GM19468 (cell line): ENCODE data around the gene AKAP12.

Experiments used
- ATAC-seq: cut with Tn5 transposase; IDR thresholded peaks from one replicate; pipeline ENCODE4 v1.9.1; 2021; ENCODE audit warnings: mild to moderate bottlenecking, moderate library complexity, moderate number of reproducible peaks; ENCODE audit not compliant: unreplicated experiment; ENCODE audit errors: extremely low read depth

The AKAP12 gene

DNA sequence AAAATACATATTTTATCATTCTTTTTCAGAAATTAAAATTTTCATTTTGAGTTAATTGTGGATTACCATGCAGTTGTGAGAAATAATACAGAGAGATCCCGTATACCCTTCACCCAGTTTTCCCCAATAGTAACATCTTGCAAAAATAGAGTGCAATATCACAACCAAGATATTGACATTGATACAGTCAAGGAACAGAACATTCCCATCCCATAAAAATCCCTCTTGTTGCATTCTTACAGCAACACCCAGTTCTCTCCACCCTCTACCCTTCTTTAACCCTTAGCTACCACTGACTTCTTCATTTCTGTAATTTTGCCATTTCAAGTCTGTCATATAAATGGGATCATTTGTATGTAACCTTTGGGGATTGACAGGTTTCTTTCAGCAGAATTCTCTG lies 6.9 kb upstream of the AKAP12 start:
- no peak for ATAC-seq

DNA sequence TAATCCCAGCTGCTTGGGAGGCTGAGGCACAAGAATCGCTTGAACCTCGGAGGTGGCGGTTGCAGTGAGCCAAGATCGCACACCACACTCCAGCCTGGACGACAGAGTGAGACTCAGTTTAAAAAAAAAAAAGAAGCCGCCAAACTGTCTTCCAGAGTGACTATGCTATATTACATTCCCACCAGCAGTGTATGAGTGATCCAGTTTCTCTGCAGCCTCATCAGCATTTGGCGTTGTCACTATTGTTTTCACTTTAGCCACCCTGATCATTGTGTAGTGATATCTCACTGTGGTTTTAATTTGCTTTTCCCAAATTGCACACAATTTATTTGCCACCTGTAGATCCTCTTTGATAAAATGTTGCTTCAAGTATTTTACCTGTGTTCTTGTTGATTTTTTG lies 6.0 kb upstream of the AKAP12 start:
- no peak for ATAC-seq

DNA sequence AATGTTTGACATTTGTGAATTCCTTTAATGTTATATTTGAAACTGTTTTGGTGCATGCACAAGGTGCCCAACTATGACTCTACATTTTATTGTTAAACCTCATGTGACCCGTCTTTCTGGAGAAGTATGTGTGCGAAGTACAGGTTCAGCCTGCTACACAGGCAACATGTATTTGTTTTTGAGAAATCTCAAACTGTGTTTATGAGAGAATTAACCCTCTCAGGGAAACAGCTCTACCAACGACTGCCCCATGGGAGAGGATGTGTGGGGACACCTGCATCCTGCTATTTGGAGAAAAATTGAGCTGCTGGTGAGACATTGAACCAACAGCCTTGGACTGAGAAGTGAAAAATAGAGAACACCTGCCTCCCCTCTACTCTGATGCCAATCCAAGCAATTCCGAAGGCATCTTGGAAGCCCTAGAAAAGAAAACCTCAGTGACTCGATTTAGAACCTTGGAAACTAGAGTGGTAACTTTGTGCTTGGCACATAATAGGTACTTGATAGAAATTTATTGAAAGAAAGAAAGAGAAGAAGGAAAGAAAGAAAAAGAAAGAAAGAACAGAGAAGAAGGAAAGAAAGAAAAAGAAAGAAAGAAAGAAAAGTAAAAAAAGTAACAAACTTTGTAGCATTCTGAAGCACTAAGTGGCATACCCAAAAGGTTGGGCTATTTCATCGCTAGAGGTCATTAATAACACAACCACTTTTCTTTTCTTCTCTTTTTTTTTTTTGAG lies 2.9 kb upstream of the AKAP12 start:
- ATAC-seq: no peak

DNA sequence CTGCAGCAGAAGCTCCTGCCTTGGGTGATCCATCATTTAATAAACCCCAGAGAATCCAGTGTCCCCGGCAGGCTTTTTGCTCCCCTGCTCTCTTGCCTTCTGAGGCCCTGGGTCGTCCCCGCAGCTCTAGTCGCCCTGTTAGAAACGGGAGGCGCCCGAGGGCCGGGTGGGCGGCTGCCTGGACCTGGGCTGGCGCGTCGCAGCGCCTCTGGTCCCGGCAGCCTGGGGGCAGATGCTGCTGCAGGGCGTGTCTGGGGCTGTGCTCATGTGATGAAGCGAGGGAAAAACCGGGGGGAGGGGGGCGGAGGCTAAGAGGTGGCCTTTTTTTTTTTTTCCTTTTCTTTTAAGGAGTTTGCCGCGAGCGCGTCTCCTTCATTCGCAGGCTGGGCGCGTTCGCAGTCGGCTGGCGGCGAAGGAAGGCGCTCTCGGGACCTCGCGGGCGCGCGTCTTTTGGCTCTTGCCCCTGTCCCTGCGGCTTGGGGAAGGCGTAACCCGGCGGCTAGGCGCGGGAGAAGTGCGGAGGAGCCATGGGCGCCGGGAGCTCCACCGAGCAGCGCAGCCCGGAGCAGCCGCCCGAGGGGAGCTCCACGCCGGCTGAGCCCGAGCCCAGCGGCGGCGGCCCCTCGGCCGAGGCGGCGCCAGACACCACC lies 394 bp downstream of the AKAP12 start:
- ATAC-seq: no peak

DNA sequence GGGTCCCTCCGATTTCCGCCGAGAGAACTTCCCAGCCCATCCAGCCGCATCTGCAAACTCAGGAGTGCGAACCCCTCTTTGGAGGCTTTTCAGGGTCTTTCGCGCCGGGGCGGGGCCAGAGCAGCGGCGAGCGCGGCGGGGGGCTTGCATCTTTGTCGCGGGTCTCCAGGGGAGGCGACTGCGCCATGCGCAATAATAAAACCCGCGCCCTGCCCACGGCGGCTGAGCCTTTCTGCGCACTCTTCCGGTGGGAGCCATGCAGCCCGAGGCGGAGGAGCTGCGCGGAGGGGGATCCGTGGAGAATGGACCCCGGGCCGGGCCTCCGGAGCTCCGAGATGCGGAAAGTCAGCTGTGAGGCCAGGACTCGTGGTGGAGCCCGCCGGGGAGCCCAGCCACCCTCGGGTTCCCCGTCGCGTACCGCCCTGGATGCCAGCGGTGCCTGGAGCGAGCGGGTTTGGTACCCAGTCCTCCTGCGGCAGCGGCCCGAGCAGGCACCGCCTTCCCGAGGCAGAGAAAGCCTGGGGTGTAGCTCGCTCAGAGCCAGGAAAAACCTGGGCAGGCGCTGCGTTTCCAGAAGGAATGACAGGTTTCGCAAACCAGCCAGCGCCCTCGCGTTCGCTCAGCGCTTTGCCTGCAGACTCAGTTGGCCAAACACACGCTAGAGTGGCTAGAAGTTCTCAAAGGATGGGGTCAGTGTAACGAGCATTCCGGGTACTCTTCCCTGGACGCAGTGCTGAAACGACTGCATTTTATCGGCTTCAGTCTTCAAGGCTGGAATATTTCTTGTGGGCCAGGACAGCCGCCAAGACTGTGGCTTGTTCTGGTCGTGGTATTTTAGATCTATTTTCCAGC lies 1.2 kb downstream of the AKAP12 start:
- no peak for ATAC-seq

DNA sequence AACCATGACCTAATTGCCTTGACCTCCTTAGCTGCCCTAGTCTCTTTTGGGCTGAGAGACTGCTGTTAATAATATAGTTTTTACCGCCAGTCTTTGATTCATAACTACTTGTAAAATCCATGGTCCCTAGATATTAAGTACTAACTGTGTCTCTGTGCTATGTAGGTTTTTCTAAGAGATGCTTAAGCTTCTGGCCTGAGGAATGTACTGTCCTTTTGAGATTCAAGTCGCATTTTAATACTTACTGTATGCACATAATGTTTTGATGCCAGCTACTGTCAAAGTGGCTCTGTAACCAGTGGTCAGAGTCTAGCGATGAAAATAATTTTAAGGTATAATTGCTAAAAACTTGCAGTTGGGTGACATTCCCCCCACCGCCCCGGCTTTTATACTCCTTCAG lies 2.1 kb downstream of the AKAP12 start:
- ATAC-seq: no peak

DNA sequence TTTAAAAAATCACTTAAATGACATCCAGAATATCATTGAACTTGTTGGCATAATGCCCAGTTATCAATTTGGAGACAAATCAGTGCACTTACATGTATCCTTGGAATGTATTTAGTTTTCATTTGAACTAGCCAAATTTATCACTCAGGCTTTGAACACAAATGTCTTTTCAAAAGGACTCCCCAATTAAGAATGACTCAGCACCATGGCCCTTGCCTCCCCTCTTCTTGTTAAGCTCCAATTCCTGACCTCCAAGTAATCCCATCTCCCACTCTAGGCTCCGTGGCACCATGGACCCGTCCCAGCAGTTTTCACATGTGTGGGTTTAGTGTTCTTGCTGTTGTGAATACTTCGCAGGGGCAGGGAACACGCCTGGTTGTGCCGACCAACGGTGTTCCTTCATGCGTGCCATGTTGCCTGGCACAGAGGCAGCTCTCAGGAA lies 2.7 kb downstream of the AKAP12 start:
- no peak for ATAC-seq

DNA sequence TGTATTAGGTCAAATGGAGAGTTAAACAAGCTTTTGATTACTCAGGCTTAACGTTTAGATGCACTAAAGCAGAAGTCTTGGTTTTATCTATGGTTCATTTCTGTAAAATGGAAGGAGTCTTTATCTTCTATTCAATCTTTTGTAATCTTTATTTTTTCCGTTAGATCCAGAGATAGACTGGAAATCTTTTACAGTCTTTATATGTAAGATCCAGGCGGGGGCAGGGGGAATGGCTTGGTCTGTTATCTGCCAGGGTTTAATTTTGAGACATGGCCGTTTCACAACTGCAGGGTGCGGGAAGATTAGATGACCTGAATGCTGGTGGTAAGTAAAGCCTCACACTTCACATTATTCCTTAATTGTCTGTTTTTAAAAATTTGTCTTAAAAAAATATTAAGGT lies 3.7 kb downstream of the AKAP12 start:
- ATAC-seq: no peak

DNA sequence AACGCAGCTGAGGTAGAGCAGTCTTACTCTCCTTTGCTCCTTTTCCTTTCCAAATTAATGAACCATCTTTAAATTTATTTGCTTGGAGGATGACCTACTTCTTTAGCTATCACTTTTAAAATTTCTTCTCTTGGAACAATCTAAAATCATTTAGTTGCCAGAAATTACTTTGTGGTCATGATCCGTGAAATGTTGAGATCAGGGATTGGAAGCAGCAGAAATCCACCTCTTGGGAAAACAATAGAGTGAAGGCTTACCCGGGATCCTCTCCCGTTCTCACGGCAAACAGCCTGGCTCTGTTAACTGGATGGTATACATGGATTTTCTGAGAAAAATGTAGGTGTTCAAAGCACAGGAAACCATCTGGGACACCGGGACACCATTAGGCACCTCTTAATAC lies 7.7 kb downstream of the AKAP12 start:
- ATAC-seq: no peak

DNA sequence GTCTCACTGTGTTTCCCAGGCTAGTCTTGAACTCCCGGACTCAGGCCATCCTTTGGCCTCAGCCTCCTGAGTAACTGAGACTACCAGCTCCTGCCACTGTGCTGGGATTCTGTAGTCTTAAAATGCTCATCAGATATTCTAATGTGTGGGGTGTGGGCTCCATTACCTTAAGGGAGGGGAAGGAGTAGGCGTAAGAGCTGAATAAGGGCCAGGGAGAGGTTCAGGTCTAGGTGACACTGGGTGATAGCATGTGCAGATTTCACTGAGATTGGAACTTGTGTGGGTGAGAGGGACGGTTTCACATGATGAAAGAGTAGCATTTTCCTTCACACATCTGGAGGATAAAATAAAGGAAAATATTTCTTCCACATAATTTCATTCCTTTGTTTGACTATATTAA lies 8.5 kb downstream of the AKAP12 start:
- no peak for ATAC-seq

DNA sequence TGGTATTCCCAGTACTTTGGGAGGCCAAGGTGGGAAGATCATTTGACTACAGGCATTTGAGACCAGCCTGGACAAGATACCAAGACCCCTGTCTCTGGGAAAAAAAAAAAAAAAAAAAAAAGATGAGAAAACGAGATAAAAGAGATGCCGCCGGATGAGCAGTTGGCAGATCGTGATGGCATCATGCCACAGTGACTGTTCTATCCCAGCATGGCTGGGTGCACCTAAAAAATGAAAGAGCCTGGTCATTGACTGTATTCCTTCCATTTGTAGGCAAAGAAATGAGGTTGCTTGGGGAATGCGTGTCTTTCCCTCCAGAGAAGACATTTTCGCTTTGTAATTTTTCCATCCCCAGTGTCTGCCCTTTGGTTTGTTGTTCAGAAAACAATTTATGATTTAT lies 12.9 kb downstream of the AKAP12 start:
- no peak for ATAC-seq

DNA sequence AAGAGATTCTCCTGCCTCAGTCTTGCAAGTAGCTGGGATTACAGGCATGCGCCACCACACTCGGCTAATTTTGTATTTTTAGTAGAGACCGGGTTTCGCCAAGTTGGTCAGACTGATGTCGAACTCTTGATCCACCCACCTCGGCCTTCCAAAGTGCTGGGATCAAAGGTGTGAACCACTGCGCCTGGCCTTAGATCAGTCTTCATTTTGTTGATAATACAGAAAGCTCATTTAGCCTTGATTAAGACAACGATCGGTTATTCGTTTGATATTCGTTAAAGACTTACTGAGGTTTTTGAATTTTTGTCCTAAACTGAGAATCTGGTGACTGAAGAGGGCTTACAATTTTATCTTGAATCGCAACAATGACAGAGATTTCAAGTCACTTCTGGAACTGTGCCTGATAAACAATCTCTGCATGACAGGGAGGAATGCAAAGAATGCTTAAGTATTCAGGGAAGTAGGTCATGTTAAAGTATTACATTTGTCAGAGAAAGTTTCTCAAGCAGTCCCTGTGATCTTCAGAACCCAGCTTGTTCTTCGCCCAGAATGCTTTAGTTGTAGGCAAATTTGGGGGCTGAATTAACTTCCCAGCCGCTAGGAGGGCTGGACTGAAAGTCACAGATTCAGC lies 14.8 kb downstream of the AKAP12 start:
- ATAC-seq: no peak

DNA sequence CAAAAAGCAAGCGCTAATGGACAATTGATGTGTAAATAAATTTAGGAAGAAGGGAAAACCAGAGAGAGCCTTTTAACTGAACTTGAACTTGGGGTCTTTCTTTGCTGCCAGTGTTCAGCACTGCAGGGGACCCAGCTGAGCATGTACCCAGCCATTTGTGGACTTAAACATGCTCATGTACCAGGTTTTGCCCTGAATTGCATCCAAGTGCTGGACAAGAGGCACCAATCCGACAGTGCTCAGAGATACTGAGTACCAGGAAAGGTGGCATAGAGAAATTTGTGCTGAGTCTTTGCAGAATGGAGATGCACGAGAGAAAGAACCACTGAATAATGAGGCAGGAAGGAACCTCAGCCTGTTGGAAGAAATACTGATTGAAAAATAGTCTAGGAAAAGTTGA lies 16.0 kb downstream of the AKAP12 start:
- ATAC-seq: no peak

DNA sequence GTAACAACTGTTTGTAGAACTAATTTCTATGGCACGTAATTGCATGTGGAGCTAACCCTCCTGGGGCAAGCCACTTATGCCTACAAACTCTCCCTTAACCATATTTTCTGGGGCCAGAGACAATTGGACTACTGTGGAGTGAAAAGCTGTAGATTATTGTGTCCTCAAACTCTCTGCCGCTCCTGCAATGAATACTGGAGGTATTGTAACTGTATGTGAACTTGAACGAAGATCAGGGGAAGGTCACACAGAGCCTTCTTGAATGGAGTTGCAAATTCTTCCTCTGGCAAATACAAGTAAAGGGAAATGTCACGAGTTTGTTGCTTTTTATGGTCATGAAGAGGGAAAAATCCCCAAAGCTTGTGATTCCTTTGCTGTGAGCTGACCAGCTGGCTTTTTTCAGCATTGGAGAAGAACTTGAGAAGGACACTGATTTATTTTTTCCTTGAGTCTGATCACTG lies 18.2 kb downstream of the AKAP12 start:
- no peak for ATAC-seq

DNA sequence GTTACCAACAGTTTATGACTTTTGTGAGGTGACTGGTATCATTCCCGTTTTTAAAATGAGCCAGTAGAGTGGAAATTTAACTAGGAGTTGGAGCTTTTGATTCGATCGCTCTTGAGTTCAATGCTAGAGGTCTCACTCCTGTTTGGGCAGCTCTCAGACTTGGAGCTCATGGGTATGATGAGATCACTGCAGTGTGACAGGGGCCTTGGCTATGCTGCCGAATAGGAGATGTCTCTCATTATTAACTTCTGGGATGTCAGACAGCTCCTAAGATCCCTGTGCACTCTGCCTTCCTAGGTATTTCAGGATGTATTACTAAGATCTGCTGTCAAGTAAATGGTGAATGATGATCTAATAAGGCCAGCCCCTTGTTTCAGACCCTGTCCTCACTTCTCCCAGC lies 20.4 kb downstream of the AKAP12 start:
- no peak for ATAC-seq

DNA sequence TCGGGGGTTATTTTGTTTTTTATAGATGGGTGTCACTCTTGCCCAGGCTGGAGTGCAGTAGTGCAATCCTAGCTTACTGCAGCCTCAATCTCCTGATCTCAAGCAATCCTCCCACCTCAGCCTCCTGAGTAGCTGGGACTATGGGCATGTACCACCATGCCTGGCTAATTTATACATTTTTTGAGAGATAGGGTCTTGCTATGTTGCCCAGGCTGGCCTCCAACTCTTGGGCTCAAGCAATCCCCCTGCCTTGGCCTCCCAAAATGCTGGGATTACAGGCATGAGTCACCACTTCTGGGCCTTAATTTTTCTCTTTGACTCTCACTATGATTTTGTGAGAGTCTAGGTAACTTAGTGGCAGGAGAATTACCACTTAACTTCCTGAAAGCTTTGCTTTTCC lies 23.3 kb downstream of the AKAP12 start:
- ATAC-seq: no peak

DNA sequence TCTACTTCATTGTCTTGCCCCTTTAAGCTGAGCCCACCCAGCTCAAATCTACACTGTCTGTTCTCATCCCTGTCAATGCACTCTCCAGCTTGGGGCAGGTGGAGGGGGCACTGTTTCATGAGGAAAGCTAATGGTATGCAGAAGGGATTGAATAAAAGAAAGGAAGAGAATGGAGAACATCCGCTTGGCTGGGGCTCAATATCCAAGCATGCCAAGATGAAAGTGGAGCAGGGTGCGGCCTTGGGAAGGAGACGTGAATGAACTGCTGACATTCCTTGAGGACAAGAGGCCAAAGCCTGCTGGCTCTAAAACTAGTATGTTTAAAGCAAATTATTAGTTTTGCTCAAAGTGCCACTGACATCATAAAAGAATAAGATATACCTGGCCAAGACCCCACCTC lies 24.2 kb downstream of the AKAP12 start:
- ATAC-seq: no peak

DNA sequence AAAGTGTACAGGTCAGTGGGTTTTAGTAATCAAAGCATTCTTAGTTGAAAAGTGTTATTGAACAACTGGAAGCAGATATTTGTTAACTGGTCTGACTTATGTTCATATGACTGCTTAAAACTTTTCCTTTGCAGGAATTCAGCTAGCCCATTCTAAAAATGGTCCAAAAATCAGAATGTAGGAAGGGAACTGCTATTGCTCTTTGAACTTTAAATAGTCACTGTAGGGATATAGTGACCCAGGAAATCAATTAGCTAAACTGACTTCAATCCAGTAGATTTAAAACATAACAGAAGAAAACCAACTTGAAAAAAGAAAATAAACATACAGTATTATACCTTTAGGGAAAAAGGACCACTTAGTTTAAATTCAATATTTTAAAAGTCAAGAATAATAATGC lies 25.5 kb downstream of the AKAP12 start:
- no peak for ATAC-seq

DNA sequence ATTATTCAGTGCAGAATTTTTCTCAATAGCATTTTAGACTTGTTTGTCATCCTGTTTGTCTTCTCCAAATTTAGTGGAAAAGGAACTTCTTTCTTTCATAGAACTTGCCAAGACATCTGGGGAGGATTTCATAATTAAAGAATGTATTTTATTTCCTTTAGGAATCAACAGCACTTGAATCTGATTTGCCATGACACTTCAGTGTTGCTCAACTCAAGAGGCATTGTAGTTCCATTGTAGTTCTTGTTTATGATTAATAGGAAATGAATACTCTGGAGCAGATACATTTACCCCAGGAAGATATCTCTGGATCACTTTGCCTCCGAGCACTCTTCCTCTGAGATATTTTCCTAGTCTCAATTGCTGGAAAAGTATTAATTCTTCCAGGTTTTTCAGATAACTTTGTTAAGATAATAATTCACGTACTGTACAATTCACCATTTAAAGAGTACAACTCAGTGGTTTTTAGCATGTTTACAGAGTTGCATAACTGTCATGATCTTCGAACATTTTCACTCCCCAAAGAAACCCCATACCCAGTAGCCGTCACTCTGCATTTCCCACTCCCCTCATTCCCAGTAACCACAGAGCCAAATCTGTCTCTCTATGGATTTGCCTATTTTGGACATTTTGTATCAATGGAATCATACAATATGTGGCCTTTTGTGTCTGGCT lies 29.7 kb downstream of the AKAP12 start:
- ATAC-seq: no peak

DNA sequence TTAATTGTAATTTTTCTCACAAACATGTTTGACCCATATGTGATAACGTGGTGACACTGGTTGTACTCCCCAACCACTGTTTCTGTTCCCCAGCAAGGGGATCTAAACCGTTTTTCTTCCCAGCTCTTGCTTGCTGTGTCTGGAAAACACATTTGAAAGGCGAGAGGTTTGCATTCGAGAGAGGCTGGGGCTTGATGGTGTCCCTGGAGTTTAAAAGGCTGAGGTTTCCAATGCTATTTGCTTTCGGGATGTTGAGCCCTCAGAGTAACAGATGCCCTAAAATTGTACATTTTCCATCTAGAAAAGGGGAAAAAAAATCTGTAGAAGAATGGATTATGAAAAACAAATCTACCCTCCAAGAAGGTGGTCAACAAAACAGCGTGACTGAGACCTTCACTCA lies 35.4 kb downstream of the AKAP12 start:
- ATAC-seq: no peak
